Coronary artery (tissue), 2 donors: ENCODE results near the gene HOXA11.
A peak's percentile ranks its signal among the peaks of the same experiment; 100 is the strongest.

ENCODE experiments used
- DNase-seq: peaks from one replicate; pipeline ENCODE4 v3.0.0-alpha.2; 2017; ENCODE audit warnings: low spot score
- H3K27ac ChIP-seq, 2 donors: fragments of 200-600 bp; sonication (generic); one replicate each; pipeline ENCODE4 v1.5.1; 2016 to 2019
- H3K4me3 ChIP-seq: fragments of 200-600 bp; sonication (generic); 2 replicates; pipeline ENCODE4 v1.5.1; 2016; ENCODE audit warnings: mild to moderate bottlenecking, moderate library complexity
- CTCF ChIP-seq: fragments of 200-600 bp; sonication (generic); IDR thresholded peaks from one replicate; pipeline ENCODE4 v1.5.1; 2019; ENCODE audit warnings: antibody characterized with exemption

Gene HOXA11

GRCh38 chr7:27170426-27171324 lies 14.4 kb downstream of the HOXA11 start:
- H3K27ac ChIP-seq: no peak overlapping the region
- TF ChIP-seq CTCF: no peak
- H3K4me3 ChIP-seq: no peak overlapping the region
- no peak for DNase-seq

DNA sequence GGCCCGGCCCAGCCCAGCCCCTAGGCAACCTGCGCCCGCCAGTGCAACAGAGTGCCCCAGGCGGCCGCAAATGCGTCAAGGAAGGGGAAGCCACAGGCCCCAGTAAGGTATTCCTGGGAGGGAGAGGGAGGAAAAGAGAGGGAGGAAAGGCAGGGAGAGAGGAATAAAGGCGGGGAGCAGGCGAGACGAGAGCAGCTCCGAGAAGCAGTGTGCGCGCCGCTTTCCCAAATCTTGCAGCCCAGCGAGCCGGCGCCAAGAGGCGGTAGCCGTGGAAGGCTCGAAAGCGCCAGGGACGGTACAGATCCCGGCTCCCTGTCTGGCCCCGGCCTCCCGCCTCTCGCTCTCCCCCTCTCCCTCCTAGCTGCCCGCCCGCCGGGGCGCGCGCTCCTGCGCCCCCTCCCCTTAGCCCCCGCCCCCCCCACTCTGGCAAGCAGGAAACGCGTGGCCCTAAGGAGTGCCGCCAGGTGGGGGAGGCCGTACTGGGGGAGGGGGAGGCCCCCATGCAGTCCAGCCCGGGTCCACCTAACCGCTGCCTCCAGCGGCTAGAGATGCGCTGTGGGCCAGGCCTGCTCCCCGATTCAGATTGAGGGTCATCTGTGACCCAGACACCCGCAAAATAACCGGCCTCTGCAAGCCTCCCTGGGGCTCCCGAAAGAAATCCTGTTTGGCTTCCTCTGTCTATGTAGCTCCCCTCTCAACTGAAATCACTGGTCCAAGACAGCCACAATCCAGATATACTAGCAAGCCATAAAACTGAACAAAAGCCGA lies 15.2 kb downstream of the HOXA11 start:
- no peak overlapping the region for H3K27ac ChIP-seq
- TF ChIP-seq CTCF: no peak
- H3K4me3 ChIP-seq: peak overlapping the region; percentile 21
- no peak for DNase-seq

DNA sequence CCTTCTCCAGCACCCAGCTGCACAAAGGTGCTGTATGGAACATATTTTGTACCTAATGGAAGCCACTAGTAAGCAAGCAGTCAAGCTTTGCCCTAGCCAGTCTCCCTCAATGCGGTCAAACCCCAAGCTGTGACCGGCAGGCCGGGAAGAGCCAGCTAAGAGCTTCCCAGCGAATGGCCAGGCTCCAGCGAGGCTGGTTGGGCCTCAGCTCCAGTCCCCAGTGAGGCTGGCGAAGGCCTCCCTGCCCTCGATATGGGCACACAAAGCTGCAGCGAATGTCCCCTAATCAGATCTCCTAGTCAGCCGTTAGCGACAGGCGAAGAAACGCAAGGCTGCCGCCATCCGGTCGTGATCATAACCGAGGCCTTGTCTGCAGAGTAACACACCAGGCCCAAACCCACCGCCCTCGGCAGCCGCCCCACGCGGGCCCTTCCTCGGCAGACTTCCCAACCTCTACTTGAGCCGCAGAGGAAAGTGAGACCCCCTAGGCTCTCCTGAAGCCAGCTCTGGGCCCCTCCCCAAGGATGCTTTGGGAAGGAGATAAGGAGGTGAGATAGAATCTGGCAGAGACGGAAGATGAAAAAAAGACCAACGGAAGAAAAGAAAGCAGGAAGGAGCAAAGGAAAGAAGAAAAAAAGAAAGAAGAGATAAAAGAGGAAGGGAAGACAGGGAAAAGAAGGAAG lies 16.6 kb downstream of the HOXA11 start:
- no peak overlapping the region for H3K4me3 ChIP-seq
- no peak for DNase-seq
- no peak overlapping the region for H3K27ac ChIP-seq
- no peak for TF ChIP-seq CTCF

DNA sequence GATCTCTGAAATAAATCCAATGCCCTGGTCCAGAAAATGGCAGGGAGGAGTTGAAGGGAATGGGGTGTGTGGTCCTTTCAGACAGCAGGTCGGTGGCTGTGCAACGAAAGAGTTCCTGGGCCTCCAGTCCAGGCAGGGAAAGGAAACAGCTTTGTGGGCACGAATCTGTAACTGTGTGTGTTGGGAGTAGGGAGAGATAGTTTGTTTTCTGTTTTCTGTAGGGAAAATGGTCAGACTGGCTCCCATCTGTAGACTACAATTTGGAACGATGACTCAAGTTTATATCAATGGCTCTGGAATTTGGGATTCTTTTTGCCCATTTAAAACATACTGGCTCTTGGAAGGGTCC lies 17.1 kb downstream of the HOXA11 start:
- H3K27ac ChIP-seq: no peak overlapping the region
- no peak overlapping the region for H3K4me3 ChIP-seq
- no peak for TF ChIP-seq CTCF
- DNase-seq: no peak

DNA sequence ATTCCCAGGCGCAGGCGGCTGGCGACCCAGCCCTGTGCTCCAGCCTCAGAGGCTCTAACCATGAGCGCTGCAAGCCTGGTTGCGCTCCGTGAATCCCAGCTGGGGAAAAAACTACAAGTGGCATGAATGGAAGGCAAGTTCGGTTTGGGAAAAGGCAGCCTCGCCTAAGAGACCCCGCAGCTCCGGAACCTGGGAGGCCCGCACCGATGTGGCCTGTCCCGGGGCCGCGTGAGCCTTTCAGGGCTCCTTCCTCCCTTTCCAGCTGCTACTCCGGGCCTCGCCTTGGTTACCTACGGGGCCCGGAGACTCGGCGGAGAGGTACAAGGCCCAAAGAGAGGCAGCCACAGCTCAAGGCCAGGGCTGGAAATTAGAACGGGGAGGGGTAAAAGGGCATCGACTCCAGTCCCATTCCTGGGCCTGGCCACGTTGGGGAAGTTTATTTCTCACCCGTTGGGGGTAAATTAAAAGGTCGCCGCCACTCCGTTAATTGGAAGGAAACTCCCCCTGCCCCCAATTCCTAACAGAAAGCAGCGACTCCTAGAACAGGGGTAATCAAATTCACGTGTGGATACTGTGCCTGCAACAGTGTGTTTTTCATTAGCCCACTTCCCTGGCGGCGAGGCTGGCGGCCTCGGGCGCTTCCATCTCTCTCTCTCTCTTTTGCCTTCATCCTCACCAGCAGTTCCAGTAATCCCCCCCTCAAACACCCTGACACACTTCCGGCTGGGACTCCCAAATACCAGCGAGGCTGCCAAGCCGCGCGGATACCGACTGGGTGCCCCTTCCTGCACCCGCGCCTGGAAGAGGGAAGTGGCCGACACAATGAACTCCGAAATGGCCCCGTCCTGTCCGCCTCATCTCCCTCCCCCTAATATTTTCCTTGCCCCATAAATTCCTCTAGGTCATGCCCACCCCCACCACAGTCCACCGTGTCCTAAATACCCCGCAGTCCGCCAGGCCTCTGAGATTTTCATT lies 18.2 kb downstream of the HOXA11 start:
- no peak for TF ChIP-seq CTCF
- DNase-seq: no peak
- Histone ChIP-seq H3K4me3 (no peak overlapping the region), H3K27ac (no peak overlapping the region)

DNA sequence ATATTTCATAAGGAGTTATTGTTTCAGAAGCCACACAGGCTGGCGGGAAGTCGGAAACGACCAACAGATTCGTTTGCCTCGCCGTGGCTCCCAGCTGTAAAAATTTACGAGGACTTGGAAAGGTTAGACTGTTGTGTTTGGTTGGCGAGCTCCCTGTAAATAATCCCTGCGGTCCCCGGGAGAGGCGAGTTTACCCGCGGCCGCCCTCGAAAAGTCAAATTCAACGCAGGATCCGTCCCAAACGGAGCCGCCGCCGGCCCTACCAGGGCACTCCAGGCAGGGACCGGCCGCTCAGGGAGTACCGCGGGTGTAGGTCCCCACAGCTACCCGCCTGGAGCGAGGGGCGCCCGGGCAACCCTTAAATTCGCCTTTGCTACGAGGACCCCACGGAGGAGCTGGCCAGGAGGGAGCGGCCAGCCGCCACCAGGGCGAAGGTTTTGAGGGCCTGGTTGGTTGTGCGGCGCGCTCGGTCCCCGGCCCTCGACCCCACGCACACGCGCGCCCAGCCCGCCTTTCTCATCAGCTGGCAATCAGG lies 19.0 kb downstream of the HOXA11 start:
- no peak for DNase-seq
- H3K27ac ChIP-seq: no peak overlapping the region
- H3K4me3 ChIP-seq: peak overlapping the region; percentile 25
- TF ChIP-seq CTCF: no peak
